MM.1S (cell line): ENCODE data around the gene KRTAP10-3.
A peak's percentile ranks its signal among the peaks of the same experiment; 100 is the strongest.

ENCODE experiments used
- EZH2 ChIP-seq: fragments of 300-600 bp; sonication (generic); optimal IDR thresholded peaks from 2 replicates; pipeline ENCODE3; 2017; ENCODE audit warnings: low read depth, mild to moderate bottlenecking, antibody characterized with exemption, low read length, mixed read lengths
- EZH2phosphoT487 ChIP-seq: fragments of 300-600 bp; sonication (generic); IDR thresholded peaks from 2 replicates; pipeline ENCODE4 v1.6.1; 2018; ENCODE audit warnings: antibody characterized with exemption, low read length
- TF ChIP-seq, protein P1 (sequence below): fragments of 300-600 bp; sonication (generic); IDR thresholded peaks from 2 replicates; pipeline ENCODE4 v1.5.1; 2016; ENCODE audit warnings: antibody characterized with exemption, low read length, mixed read lengths

DNA sequence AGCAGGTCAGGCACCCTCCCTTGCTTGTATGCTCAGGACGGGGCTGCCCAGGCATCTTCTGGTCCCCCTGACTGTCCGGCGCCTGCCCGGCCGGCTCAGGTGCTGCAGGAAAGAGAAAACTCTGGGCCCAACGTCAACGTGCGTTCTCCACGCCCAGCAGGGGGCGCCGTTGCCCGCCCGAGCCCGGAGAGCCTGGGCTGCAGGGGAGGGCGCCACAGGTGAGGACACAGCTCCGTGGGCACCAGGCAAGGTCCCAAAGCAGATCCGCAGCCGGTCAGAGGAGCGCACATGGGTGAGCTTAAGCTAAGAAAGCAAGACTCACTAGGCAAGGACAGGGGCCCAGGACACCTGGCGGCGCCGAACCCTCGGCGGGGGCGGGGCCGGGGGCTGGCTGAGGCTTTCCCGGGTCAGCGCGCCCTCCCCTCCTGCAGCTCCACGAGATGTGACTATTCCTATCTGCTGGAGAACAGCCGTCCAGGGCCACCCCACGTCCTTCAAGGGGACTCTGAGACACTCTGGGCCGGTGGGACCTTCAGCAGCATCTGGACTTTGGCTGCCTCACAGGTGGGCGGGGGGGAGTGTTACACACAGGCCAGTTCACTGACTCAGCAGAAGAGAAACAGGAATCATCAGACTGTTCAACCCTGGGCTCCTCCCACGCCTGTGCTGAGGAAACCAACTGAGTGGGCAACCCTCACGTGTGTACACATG is 47.9 kb downstream of the KRTAP10-3 start:
- TF ChIP-seq, protein P1, sequence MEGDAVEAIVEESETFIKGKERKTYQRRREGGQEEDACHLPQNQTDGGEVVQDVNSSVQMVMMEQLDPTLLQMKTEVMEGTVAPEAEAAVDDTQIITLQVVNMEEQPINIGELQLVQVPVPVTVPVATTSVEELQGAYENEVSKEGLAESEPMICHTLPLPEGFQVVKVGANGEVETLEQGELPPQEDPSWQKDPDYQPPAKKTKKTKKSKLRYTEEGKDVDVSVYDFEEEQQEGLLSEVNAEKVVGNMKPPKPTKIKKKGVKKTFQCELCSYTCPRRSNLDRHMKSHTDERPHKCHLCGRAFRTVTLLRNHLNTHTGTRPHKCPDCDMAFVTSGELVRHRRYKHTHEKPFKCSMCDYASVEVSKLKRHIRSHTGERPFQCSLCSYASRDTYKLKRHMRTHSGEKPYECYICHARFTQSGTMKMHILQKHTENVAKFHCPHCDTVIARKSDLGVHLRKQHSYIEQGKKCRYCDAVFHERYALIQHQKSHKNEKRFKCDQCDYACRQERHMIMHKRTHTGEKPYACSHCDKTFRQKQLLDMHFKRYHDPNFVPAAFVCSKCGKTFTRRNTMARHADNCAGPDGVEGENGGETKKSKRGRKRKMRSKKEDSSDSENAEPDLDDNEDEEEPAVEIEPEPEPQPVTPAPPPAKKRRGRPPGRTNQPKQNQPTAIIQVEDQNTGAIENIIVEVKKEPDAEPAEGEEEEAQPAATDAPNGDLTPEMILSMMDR, result peak; percentile 97
- TF ChIP-seq EZH2phosphoT487 (no peak), EZH2 (no peak)
